ENCODE measurements around the gene KCNQ1. TPM values are rescaled to one million over a fixed set of nuclear protein-coding genes. Genes with fewer than 3 reads are reported as not detected.

KCNQ1 gene
- polyA plus RNA-seq, 1 of the 3 experiments (the other 2 are of a cell fraction), result 0.05 TPM

DNA sequence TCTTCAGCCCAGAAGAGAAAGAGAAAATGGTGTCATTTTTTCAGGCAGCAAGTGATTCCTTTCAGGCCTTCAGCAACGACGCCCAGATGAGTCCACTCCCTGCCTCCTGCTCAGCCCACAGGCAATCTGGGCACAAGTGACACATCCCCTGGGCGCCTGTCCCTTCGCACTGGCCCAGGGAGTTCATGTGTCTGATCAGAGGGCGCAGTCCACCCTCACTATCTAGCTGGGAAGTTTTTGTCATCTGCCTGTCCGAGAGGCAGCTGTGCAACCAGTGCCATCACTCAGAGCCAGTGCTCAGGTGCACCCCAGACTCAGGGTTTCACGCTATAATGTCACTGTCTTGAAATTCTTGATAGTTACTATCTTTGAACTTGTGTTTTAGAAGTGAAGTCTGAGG is 256.4 kb downstream of the KCNQ1 start:
- H3F3A ChIP-seq (replicated peaks; ENCODE audit: insufficient read depth), result no peaks in the 10 kb centered on the region
- no peak overlapping the region for H3K9ac ChIP-seq
- H3K4me2 ChIP-seq, result no peak overlapping the region
- no peaks in the 10 kb centered on the region for H3K9me2 ChIP-seq
- H3K36me3 ChIP-seq (replicated peaks in 1 of 2; ENCODE audit: control insufficient read depth in 1 of 2, insufficient read depth in 2 of 2, low read length in 1 of 2), result no peaks in the 10 kb centered on the region
- 71% methylated on average over 5 of the region's 7 CpGs for WGBS (ENCODE audit: low lambda C conversion rate)
- no peak for DNase-seq
- H3K4me3 ChIP-seq (ENCODE audit: low read depth in 2 of 2, low read length in 1 of 2), result no peak overlapping the region
- H3K27ac ChIP-seq (ENCODE audit: low read depth in 2 of 2, low read length in 1 of 2), result no peak overlapping the region
- no peak for TF ChIP-seq SMC3 (IDR thresholded peaks at IDR 0.05; ENCODE audit: low read depth, low read length)
- TF ChIP-seq SIN3A (IDR thresholded peaks at IDR 0.05; ENCODE audit: borderline replicate concordance, low read depth, low read length), result no peak
- TF ChIP-seq NFIC (IDR thresholded peaks at IDR 0.05; ENCODE audit: borderline replicate concordance), result no peak
- TF ChIP-seq YY1 (IDR thresholded peaks at IDR 0.05; ENCODE audit: low read depth), result no peak
- TF ChIP-seq PBX3 (IDR thresholded peaks at IDR 0.05), result no peak
- TF ChIP-seq FOXM1 (IDR thresholded peaks at IDR 0.05; ENCODE audit: low read depth), result no peak
- TF ChIP-seq POLR2AphosphoS5 (IDR thresholded peaks at IDR 0.05; ENCODE audit: low read depth, low read length), result no peak
- CTCF ChIA-PET, result interaction anchor here (0.6 kb wide), 1 partner anchor 32 kb away, joined by 3 read pairs; no protein-coding TSS in a partner anchor
- H3K9me3 ChIP-seq, result no peaks in the 10 kb centered on the region
- H3K79me2 ChIP-seq (ENCODE audit: insufficient read depth), result peaks cover 35% of the 10 kb centered on the region
- H3K27me3 ChIP-seq (ENCODE audit: insufficient read depth), result no peaks in the 10 kb centered on the region
- H2AFZ ChIP-seq (ENCODE audit: low read depth), result no peak overlapping the region
- peaks cover 26% of the 10 kb centered on the region for H4K20me1 ChIP-seq (ENCODE audit: insufficient read depth)
- peaks cover 0 to 37% of the 10 kb centered on the region in 2 experiments; a peak in 1 of 4 replicates for H3K4me1 ChIP-seq (ENCODE audit: control insufficient read depth in 1 of 2, insufficient read depth in 2 of 2, low read depth in 1 of 2, low read length in 1 of 2)
- POLR2A ChIA-PET, result interaction anchor here (0.9 kb wide), 1 partner anchor 78 kb away, joined by 4 read pairs; no protein-coding TSS in a partner anchor

- CTCF ChIA-PET, result interaction anchor here (0.6 to 2.5 kb wide), 7 partner anchors 11 to 190 kb away, joined by 3 to 10 read pairs (median 3); no protein-coding TSS in a partner anchor
- POLR2A ChIA-PET, result interaction anchor here (0.9 kb wide), 1 partner anchor 77 kb away, joined by 4 read pairs; no protein-coding TSS in a partner anchor
- TF ChIP-seq FOXJ3 (CRISPR knock-in tag; IDR thresholded peaks at IDR 0.05) (no peak), SMC3 (IDR thresholded peaks at IDR 0.05; ENCODE audit: low read depth, low read length) (no peak), SIN3A (IDR thresholded peaks at IDR 0.05; ENCODE audit: borderline replicate concordance, low read depth, low read length) (no peak), RCOR1 (IDR thresholded peaks at IDR 0.05; ENCODE audit: low read length) (no peak), FOSL2 (IDR thresholded peaks at IDR 0.05; ENCODE audit: borderline replicate concordance, low read depth) (no peak), TAF1 (IDR thresholded peaks at IDR 0.05; ENCODE audit: borderline replicate concordance, low read depth, low read length) (no peak), PBX3 (IDR thresholded peaks at IDR 0.05) (no peak), RAD21 (IDR thresholded peaks at IDR 0.05; ENCODE audit: low read length) (no peak), NRF1 (IDR thresholded peaks at IDR 0.05; ENCODE audit: low read depth, low read length) (no peak), EP300 (IDR thresholded peaks at IDR 0.05; ENCODE audit: borderline replicate concordance in 1 of 2, low read depth in 1 of 2, low read length in 1 of 2) (no peak)
- TF ChIP-seq, protein P1, sequence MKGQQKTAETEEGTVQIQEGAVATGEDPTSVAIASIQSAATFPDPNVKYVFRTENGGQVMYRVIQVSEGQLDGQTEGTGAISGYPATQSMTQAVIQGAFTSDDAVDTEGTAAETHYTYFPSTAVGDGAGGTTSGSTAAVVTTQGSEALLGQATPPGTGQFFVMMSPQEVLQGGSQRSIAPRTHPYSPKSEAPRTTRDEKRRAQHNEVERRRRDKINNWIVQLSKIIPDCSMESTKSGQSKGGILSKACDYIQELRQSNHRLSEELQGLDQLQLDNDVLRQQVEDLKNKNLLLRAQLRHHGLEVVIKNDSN (IDR thresholded peaks at IDR 0.05; ENCODE audit: borderline replicate concordance, low read depth), result no peak
- DNase-seq, result no peak
- H2AFZ ChIP-seq (ENCODE audit: low read depth), result no peak overlapping the region
- H3K79me2 ChIP-seq (ENCODE audit: insufficient read depth), result peaks cover 27% of the 10 kb centered on the region
- WGBS (ENCODE audit: low lambda C conversion rate), result 73% methylated on average over 5 of the region's 5 CpGs
- H3K9me3 ChIP-seq, result no peaks in the 10 kb centered on the region
- no peak overlapping the region for H3K9ac ChIP-seq
- H3K27me3 ChIP-seq (ENCODE audit: insufficient read depth), result no peaks in the 10 kb centered on the region
- H3K4me3 ChIP-seq (ENCODE audit: low read depth in 2 of 2, low read length in 1 of 2), result no peak overlapping the region
- H3K9me2 ChIP-seq, result no peaks in the 10 kb centered on the region
- no peaks in the 10 kb centered on the region for H3K36me3 ChIP-seq (replicated peaks in 1 of 2; ENCODE audit: control insufficient read depth in 1 of 2, insufficient read depth in 2 of 2, low read length in 1 of 2)
- peaks cover 0 to 37% of the 10 kb centered on the region in 2 experiments; a peak in 1 of 4 replicates for H3K4me1 ChIP-seq (ENCODE audit: control insufficient read depth in 1 of 2, insufficient read depth in 2 of 2, low read depth in 1 of 2, low read length in 1 of 2)
- H3F3A ChIP-seq (replicated peaks; ENCODE audit: insufficient read depth), result no peaks in the 10 kb centered on the region
- no peak overlapping the region for H3K4me2 ChIP-seq
- H4K20me1 ChIP-seq (ENCODE audit: insufficient read depth), result peaks cover 19% of the 10 kb centered on the region
- no peak overlapping the region for H3K27ac ChIP-seq (ENCODE audit: low read depth in 2 of 2, low read length in 1 of 2)
Observed at GRCh38 chr11:2701898-2702434, 257.2 kb downstream of the KCNQ1 start.

Data from SK-N-SH (cell line).